MCF 10A (cell line): Measurements from ENCODE around the gene DIAPH1. TPM values are rescaled to one million over a fixed set of nuclear protein-coding genes. Genes with fewer than 3 reads are reported as not detected.

Experiments used
- BruUV-seq: library from RNA; stranded (reverse); fragments of 400-500 nt; replicated peaks from 2 replicates; lab custom pipeline; 2021; lab: Mats Ljungman, UMichigan
- CTCF ChIA-PET: fragments of 300-600 bp; sonication (Branson Sonifier 250); formaldehyde crosslinking; extraction: SDS; loops from one replicate; lab custom pipeline; 2021; ENCODE audit warnings: antibody characterized with exemption, inconsistent platforms; lab: Yijun Ruan, JAX
- POLR2A ChIA-PET: fragments of 300-600, 350-650 bp; sonication (Branson Sonifier 250); formaldehyde crosslinking; extraction: SDS; loops from one replicate; lab custom pipeline; 2020; ENCODE audit warnings: antibody characterized with exemption, inconsistent platforms; lab: Yijun Ruan, JAX
- DNase-seq: peaks from one replicate; pipeline ENCODE4 v3.0.0-alpha.2; 2018; ENCODE audit not compliant: unreplicated experiment
- H3K27ac Mint-ChIP-seq: one replicate; pipeline ENCODE4 v1.8.0; 2022; ENCODE audit warnings: mild to moderate bottlenecking, low read depth, mixed read lengths; ENCODE audit not compliant: unreplicated experiment
- H3K27me3 Mint-ChIP-seq: one replicate; pipeline ENCODE4 v1.8.0; 2022; ENCODE audit warnings: mixed read lengths; ENCODE audit not compliant: insufficient read depth, unreplicated experiment
- H3K36me3 Mint-ChIP-seq: one replicate; pipeline ENCODE4 v1.8.0; 2022; ENCODE audit warnings: mild to moderate bottlenecking, moderate library complexity, mixed read lengths; ENCODE audit not compliant: insufficient read depth, unreplicated experiment
- H3K4me1 Mint-ChIP-seq: one replicate; pipeline ENCODE4 v1.8.0; 2022; ENCODE audit warnings: mixed read lengths; ENCODE audit not compliant: insufficient read depth, unreplicated experiment
- H3K4me3 Mint-ChIP-seq: one replicate; pipeline ENCODE4 v1.8.0; 2022; ENCODE audit warnings: mild to moderate bottlenecking, moderate library complexity, mixed read lengths; ENCODE audit not compliant: unreplicated experiment
- H3K9me3 Mint-ChIP-seq: one replicate; pipeline ENCODE4 v1.8.0; 2022; ENCODE audit warnings: mixed read lengths; ENCODE audit not compliant: unreplicated experiment
- CTCF ChIP-seq: fragments of 200-600 bp; IDR thresholded peaks from one replicate; pipeline ENCODE4 v1.8.0; 2022; ENCODE audit warnings: antibody characterized with exemption, mild to moderate bottlenecking; ENCODE audit not compliant: unreplicated experiment
- intact Hi-C: fragments of 100-400 bp; cut with micrococcal nuclease; formaldehyde crosslinking; loops from 2 replicates; pipeline ENCODE4 v1.14.1; 2022
- total RNA-seq: library from RNA; stranded (reverse); gene quantifications from 2 replicates; pipeline ENCODE4 v1.2.3, GENCODE V29; 2022

Gene DIAPH1
- total RNA-seq, 1 experiment from 2014 or later: 228 TPM

- BruUV-seq: no TSS peak
- ChIA-PET POLR2A (interaction anchor here (13.3 kb wide), 1 partner anchor 40 kb away, joined by 167 read pairs; no protein-coding TSS in a partner anchor), CTCF (interaction anchor here (0.6 to 11.5 kb wide), 14 partner anchors 11 to 817 kb away, joined by 3 to 152 read pairs (median 3); partner anchors contain the start of gene PCDHGC3)
- H3K4me1 Mint-ChIP-seq: peaks cover 68% of the 10 kb centered on the region
- DNase-seq: no peak
- no peak overlapping the region for H3K27ac Mint-ChIP-seq
- no peaks in the 10 kb centered on the region for H3K9me3 Mint-ChIP-seq
- no peaks in the 10 kb centered on the region for H3K27me3 Mint-ChIP-seq
- peaks cover 74% of the 10 kb centered on the region for H3K36me3 Mint-ChIP-seq
- intact Hi-C loops: no loop called here
- no peak overlapping the region for H3K4me3 Mint-ChIP-seq
- no peak for TF ChIP-seq CTCF
Measured at GRCh38 chr5:141517880-141518617, 100.8 kb downstream of the DIAPH1 start.

GRCh38 chr5:141517312-141517711 is 101.5 kb downstream of the DIAPH1 start:
- TF ChIP-seq CTCF: no peak
- no peak for DNase-seq
- H3K4me3 Mint-ChIP-seq: no peak overlapping the region
- intact Hi-C loops: no loop called here
- CTCF ChIA-PET: interaction anchor here (0.6 to 11.5 kb wide), 8 partner anchors 7 to 294 kb away, joined by 3 to 191 read pairs (median 4); partner anchors contain the start of gene PCDHGC3
- peaks cover 73% of the 10 kb centered on the region for H3K4me1 Mint-ChIP-seq
- POLR2A ChIA-PET: interaction anchor here (0.7 kb wide), 1 partner anchor 94 kb away, joined by 3 read pairs; no protein-coding TSS in a partner anchor
- peaks cover 77% of the 10 kb centered on the region for H3K36me3 Mint-ChIP-seq
- no peak overlapping the region for H3K27ac Mint-ChIP-seq
- H3K27me3 Mint-ChIP-seq: no peaks in the 10 kb centered on the region
- no peaks in the 10 kb centered on the region for H3K9me3 Mint-ChIP-seq
- BruUV-seq: no TSS peak

GRCh38 chr5:141516672-141517025 is 102.2 kb downstream of the DIAPH1 start:
- no peak for TF ChIP-seq CTCF
- intact Hi-C loops: no loop called here
- Mint-ChIP-seq H3K9me3 (no peaks in the 10 kb centered on the region), H3K27ac (peak overlapping the region; percentile 20), H3K4me1 (peaks cover 67% of the 10 kb centered on the region), H3K36me3 (peaks cover 78% of the 10 kb centered on the region), H3K27me3 (no peaks in the 10 kb centered on the region), H3K4me3 (no peak overlapping the region)
- no TSS peak for BruUV-seq
- CTCF ChIA-PET: interaction anchor here (0.7 to 11.5 kb wide), 7 partner anchors 8 to 135 kb away, joined by 3 to 191 read pairs (median 5); partner anchors contain the start of gene PCDHGC3
- DNase-seq: no peak
- POLR2A ChIA-PET: no interaction called here

- BruUV-seq: no TSS peak
- TF ChIP-seq CTCF: no peak
- Mint-ChIP-seq H3K27ac (peak overlapping the region; percentile 20), H3K36me3 (peaks cover 83% of the 10 kb centered on the region), H3K27me3 (no peaks in the 10 kb centered on the region), H3K4me3 (no peak overlapping the region), H3K9me3 (no peaks in the 10 kb centered on the region), H3K4me1 (peaks cover 62% of the 10 kb centered on the region)
- no peak for DNase-seq
- ChIA-PET CTCF (interaction anchor here (0.9 to 11.5 kb wide), 12 partner anchors 9 to 323 kb away, joined by 3 to 191 read pairs (median 5); partner anchors contain the start of genes PCDHB10, PCDHGB5 and PCDHGC3), POLR2A (interaction anchor here (0.7 to 3.5 kb wide), 5 partner anchors 8 to 42 kb away, joined by 3 to 27 read pairs (median 9); partner anchors contain the start of gene PCDHGC3)
- intact Hi-C loops: no loop called here
Measured at GRCh38 chr5:141515946-141516671, 102.7 kb downstream of the DIAPH1 start.
